Measurements from ENCODE around the gene ACAN. TPM values are rescaled to one million over a fixed set of nuclear protein-coding genes. Genes with fewer than 3 reads are reported as not detected.

Gene ACAN
- total RNA-seq, 1 experiment from 2014 or later: 0.50 TPM

DNA sequence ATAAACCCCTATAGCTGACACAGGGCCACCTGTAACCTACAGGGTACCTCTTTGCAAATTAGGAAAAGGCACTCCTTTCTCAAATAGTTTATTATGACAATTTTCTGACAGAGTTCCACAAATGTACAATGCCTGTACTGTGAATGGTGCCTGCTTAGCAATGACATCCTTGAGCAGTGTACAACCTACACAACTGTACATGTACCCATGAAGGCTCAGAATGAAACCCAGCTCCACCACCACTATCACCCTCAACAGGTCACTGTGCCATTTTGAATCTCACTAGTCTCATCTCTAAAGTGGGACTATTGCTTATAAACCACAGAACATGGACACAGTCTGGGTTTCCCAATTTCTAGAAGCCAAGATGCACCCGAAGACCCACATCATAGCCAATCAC is 102.9 kb downstream of the ACAN start:
- H3K27me3 ChIP-seq (ENCODE audit: insufficient read depth, low read length): no peaks in the 10 kb centered on the region
- H4K5ac ChIP-seq (ENCODE audit: insufficient read length, low read depth, low read length): no peak overlapping the region
- no peak overlapping the region for H3K4me3 Mint-ChIP-seq
- H3K9me3 ChIP-seq (ENCODE audit: control insufficient read depth, low read depth, low read length): no peaks in the 10 kb centered on the region
- no peak overlapping the region for H3K56ac ChIP-seq (ENCODE audit: insufficient read length, low read depth, low read length)
- peaks cover 8% of the 10 kb centered on the region for H3K4me1 ChIP-seq (ENCODE audit: insufficient read depth, low read length)
- H3K4me1 Mint-ChIP-seq: peaks cover 46 to 89% of the 10 kb centered on the region in 2 experiments
- H4K8ac ChIP-seq (replicated peaks; ENCODE audit: insufficient read length, low read depth, low read length): no peak overlapping the region
- H3K23ac ChIP-seq (ENCODE audit: insufficient read length, low read depth, low read length): no peak overlapping the region
- no peak overlapping the region for H2AFZ ChIP-seq (ENCODE audit: low read length)
- H3K4me2 ChIP-seq (ENCODE audit: insufficient read depth, insufficient read length, low read length): no peak overlapping the region
- H2BK12ac ChIP-seq (ENCODE audit: insufficient read length, low read depth, low read length): no peak overlapping the region
- H3K27ac Mint-ChIP-seq: peak overlapping the region in 1 of 3 experiments; percentile 91; a peak in 2 of 7 replicates
- H3K14ac ChIP-seq (ENCODE audit: insufficient read depth, low read length): no peak overlapping the region
- H4K20me1 ChIP-seq (ENCODE audit: control insufficient read depth, insufficient read depth, insufficient read length): no peaks in the 10 kb centered on the region
- H3K18ac ChIP-seq (ENCODE audit: insufficient read length, low read depth, low read length): no peak overlapping the region
- H3K79me1 ChIP-seq (ENCODE audit: insufficient read depth, low read depth, low read length, poor library complexity, severe bottlenecking): peaks cover 21% of the 10 kb centered on the region
- TF ChIP-seq, protein P1, sequence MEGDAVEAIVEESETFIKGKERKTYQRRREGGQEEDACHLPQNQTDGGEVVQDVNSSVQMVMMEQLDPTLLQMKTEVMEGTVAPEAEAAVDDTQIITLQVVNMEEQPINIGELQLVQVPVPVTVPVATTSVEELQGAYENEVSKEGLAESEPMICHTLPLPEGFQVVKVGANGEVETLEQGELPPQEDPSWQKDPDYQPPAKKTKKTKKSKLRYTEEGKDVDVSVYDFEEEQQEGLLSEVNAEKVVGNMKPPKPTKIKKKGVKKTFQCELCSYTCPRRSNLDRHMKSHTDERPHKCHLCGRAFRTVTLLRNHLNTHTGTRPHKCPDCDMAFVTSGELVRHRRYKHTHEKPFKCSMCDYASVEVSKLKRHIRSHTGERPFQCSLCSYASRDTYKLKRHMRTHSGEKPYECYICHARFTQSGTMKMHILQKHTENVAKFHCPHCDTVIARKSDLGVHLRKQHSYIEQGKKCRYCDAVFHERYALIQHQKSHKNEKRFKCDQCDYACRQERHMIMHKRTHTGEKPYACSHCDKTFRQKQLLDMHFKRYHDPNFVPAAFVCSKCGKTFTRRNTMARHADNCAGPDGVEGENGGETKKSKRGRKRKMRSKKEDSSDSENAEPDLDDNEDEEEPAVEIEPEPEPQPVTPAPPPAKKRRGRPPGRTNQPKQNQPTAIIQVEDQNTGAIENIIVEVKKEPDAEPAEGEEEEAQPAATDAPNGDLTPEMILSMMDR (conservative IDR thresholded peaks at IDR 0.05): no peak
- no peak overlapping the region for H3K9ac ChIP-seq (ENCODE audit: extremely low read depth, insufficient read length, low read length)
- H2BK5ac ChIP-seq (ENCODE audit: insufficient read length, low read length): no peak overlapping the region
- H2BK15ac ChIP-seq (ENCODE audit: low read depth, low read length): no peak overlapping the region
- no peak overlapping the region for H3K27ac ChIP-seq (ENCODE audit: insufficient read length, low read depth, low read length)
- H2BK20ac ChIP-seq (ENCODE audit: low read depth, low read length, poor library complexity, severe bottlenecking): no peak overlapping the region
- no peaks in the 10 kb centered on the region; a peak in 1 of 5 replicates for H3K9me3 Mint-ChIP-seq
- no peak overlapping the region for H4K91ac ChIP-seq (ENCODE audit: insufficient read length, low read depth, low read length)
- H3K4ac ChIP-seq (ENCODE audit: low read depth, low read length): no peak overlapping the region
- no peak overlapping the region for H2BK120ac ChIP-seq (ENCODE audit: low read depth, low read length, poor library complexity, severe bottlenecking)
- DNase-seq: no peak
- no peak overlapping the region for H2AK5ac ChIP-seq (ENCODE audit: insufficient read length, low read length)
- H3K79me2 ChIP-seq (ENCODE audit: insufficient read depth, low read length): peaks cover 13% of the 10 kb centered on the region; the same call in 1 of the 2 replicates
- H3T11ph ChIP-seq (ENCODE audit: low read length): no peak overlapping the region
- H3K27me3 Mint-ChIP-seq (ENCODE audit: low read depth): no peaks in the 10 kb centered on the region
- peaks cover 88 to 100% (median 99%) of the 10 kb centered on the region in 3 experiments for H3K36me3 Mint-ChIP-seq (ENCODE audit: insufficient read depth in 1 of 3, low read depth in 3 of 3)
- H3K23me2 ChIP-seq (ENCODE audit: insufficient read length, low read depth, low read length, poor library complexity, severe bottlenecking): no peaks in the 10 kb centered on the region
- no CpG with 5 or more reads among the region's 1 CpG for WGBS (ENCODE audit: extremely low coverage, insufficient read length, low lambda C conversion rate)
